ENCODE results near the gene NKX6-1. TPM values are rescaled to one million over a fixed set of nuclear protein-coding genes. Genes with fewer than 3 reads are reported as not detected.

The NKX6-1 gene
- total RNA-seq, 1 experiment from 2014 or later = 1.1 TPM

- no TSS peak for BruUV-seq (replicated peaks)
- Histone ChIP-seq H3K27ac (ENCODE audit: low read length) (no peak overlapping the region), H3K27me3 (ENCODE audit: control insufficient read depth, insufficient read depth, low read length) (peaks cover 3% of the 10 kb centered on the region; the same call in 1 of the 2 replicates), H3K4me3 (ENCODE audit: low read depth in 2 of 2, low read length in 2 of 2) (no peak overlapping the region), H3K9me3 (ENCODE audit: control insufficient read depth, insufficient read depth, low read depth, low read length) (no peaks in the 10 kb centered on the region), H3K4me1 (ENCODE audit: control insufficient read depth, insufficient read depth, low read length) (no peaks in the 10 kb centered on the region), H3K36me3 (ENCODE audit: control insufficient read depth, insufficient read depth, low read length) (no peaks in the 10 kb centered on the region)
- intact Hi-C loops (cut with micrococcal nuclease; ENCODE audit: unreplicated experiment) (loop anchor here (5.0 to 10.0 kb wide), 2 partner anchors 733 to 860 kb away; no protein-coding TSS in a partner anchor), in situ Hi-C loops (cut with HindIII; ENCODE audit: low pct_unique_long_range_greater_than_20kb, low sequenced_read_pairs) (no loop called here)
- POLR2A ChIA-PET = no interaction called here
- TF ChIP-seq SIN3A (IDR thresholded peaks at IDR 0.05; ENCODE audit: borderline replicate concordance, insufficient read depth, low read depth, low read length) (no peak), CTCF (IDR thresholded peaks at IDR 0.05) (no peak), TCF7L2 (IDR thresholded peaks at IDR 0.05; ENCODE audit: low read depth, low read length) (no peak), REST (IDR thresholded peaks at IDR 0.05; ENCODE audit: insufficient read depth in 1 of 2, low read depth in 2 of 2, low read length in 1 of 2) (no peak), POLR2AphosphoS5 (IDR thresholded peaks at IDR 0.05; ENCODE audit: low read depth, low read length) (no peak)
- CTCF ChIA-PET = no interaction called here
- DNase-seq (ENCODE audit: low read depth, low spot score) = no peak
- no peak for ATAC-seq
Observed at GRCh38 chr4:84504821-84505220, 5.7 kb upstream of the NKX6-1 start.

GRCh38 chr4:84503495-84504437 lies 4.7 kb upstream of the NKX6-1 start:
- in situ Hi-C loops (cut with HindIII; ENCODE audit: low pct_unique_long_range_greater_than_20kb, low sequenced_read_pairs) = no loop called here
- intact Hi-C loops (cut with micrococcal nuclease; ENCODE audit: unreplicated experiment) = loop anchor here (5.0 to 10.0 kb wide), 2 partner anchors 731 to 859 kb away; no protein-coding TSS in a partner anchor
- Histone ChIP-seq H3K9me3 (ENCODE audit: control insufficient read depth, insufficient read depth, low read depth, low read length) (no peaks in the 10 kb centered on the region), H3K27ac (ENCODE audit: low read length) (no peak overlapping the region), H3K4me3 (ENCODE audit: low read depth in 2 of 2, low read length in 2 of 2) (no peak overlapping the region), H3K36me3 (ENCODE audit: control insufficient read depth, insufficient read depth, low read length) (peaks cover 1% of the 10 kb centered on the region; the same call in 1 of the 2 replicates), H3K4me1 (ENCODE audit: control insufficient read depth, insufficient read depth, low read length) (no peaks in the 10 kb centered on the region), H3K27me3 (ENCODE audit: control insufficient read depth, insufficient read depth, low read length) (peaks cover 3% of the 10 kb centered on the region; the same call in 1 of the 2 replicates)
- DNase-seq (ENCODE audit: low read depth, low spot score) (peak; percentile 30), ATAC-seq (peak; percentile 72)
- ChIA-PET CTCF (interaction anchor here (0.6 kb wide), 1 partner anchor 13 kb away, joined by 3 read pairs; no protein-coding TSS in a partner anchor), POLR2A (no interaction called here)
- no TSS peak for BruUV-seq (replicated peaks)
- TF ChIP-seq TCF7L2 (IDR thresholded peaks at IDR 0.05; ENCODE audit: low read depth, low read length) (no peak), CTCF (IDR thresholded peaks at IDR 0.05) (peak; percentile 79)

Data from Panc1 (cell line).